RWPE2 (cell line): ENCODE results near the gene SCNN1B.

ENCODE experiments used
- ATAC-seq: fragments of 200-7000 bp; cut with Tn5 transposase; 3 replicates; pipeline ENCODE4 v1.9.1; 2021; ENCODE audit warnings: low read depth
- DNase-seq: peaks from one replicate; pipeline ENCODE4 v3.0.0-alpha.2; 2020; ENCODE audit warnings: low spot score
- H3K27ac ChIP-seq: fragments of 450-650 bp; 2 replicates; pipeline ENCODE4 v1.5.1; 2017; ENCODE audit warnings: mild to moderate bottlenecking; ENCODE audit not compliant: poor library complexity, severe bottlenecking
- H3K27me3 ChIP-seq: fragments of 250-450 bp; sonication (Bioruptor Pico); 2 replicates; pipeline ENCODE4 v1.5.1; 2021; ENCODE audit warnings: mild to moderate bottlenecking, moderate library complexity; ENCODE audit not compliant: insufficient read depth, poor library complexity, severe bottlenecking
- H3K36me3 ChIP-seq: fragments of 250-450 bp; sonication (Bioruptor Pico); 2 replicates; pipeline ENCODE4 v1.5.1; 2020; ENCODE audit warnings: low read depth, mild to moderate bottlenecking, moderate library complexity
- H3K4me1 ChIP-seq: fragments of 250-450 bp; sonication (Bioruptor Pico); 2 replicates; pipeline ENCODE4 v1.5.1; 2021; ENCODE audit warnings: mild to moderate bottlenecking, moderate library complexity; ENCODE audit not compliant: insufficient read depth, poor library complexity, severe bottlenecking
- H3K4me3 ChIP-seq: fragments of 250-450 bp; sonication (Bioruptor Pico); 2 replicates; pipeline ENCODE4 v1.5.1; 2021; ENCODE audit warnings: mild to moderate bottlenecking, moderate library complexity; ENCODE audit not compliant: severe bottlenecking
- H3K9me3 ChIP-seq: fragments of 250-450 bp; sonication (Bioruptor Pico); 2 replicates; pipeline ENCODE4 v1.5.1; 2021; ENCODE audit warnings: mild to moderate bottlenecking, moderate library complexity; ENCODE audit not compliant: severe bottlenecking
- TF ChIP-seq, protein P1 (sequence below): fragments of 450-650 bp; IDR thresholded peaks from one replicate; pipeline ENCODE4 v1.5.1; 2017; ENCODE audit warnings: mild to moderate bottlenecking, moderate library complexity; ENCODE audit not compliant: poor library complexity, severe bottlenecking

Gene SCNN1B

DNA sequence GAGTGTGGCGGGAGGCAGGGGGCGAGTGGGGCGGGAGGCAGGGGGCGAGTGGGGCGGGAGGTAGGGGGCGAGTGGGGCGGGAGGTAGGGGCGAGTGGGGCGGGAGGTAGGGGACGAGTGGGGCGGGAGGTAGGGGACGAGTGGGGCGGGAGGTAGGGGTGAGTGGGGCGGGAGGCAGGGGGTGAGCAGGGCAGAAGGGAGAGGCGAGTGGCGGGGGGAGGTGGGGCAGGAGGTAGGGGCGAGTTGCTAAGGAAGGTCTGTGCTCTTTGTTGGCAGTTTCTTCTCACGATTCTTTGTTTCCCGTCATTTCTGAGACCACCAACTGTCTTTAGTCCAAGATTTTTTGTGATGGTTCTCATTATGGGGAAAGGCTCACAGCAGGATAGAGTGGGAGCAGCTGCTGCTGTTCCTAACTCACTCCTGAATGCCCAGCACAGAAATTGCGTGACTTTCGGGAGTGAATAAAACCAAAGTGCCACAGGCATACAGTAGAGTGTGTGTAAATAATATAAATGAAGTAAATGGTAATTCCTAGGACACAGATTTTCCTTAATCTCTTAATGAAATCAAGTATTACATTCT, 106.2 kb downstream of the SCNN1B start:
- H3K36me3 ChIP-seq: peaks cover 61% of the 10 kb centered on the region
- ATAC-seq (no peak), DNase-seq (no peak)
- no peak overlapping the region for H3K27ac ChIP-seq
- TF ChIP-seq, protein P1, sequence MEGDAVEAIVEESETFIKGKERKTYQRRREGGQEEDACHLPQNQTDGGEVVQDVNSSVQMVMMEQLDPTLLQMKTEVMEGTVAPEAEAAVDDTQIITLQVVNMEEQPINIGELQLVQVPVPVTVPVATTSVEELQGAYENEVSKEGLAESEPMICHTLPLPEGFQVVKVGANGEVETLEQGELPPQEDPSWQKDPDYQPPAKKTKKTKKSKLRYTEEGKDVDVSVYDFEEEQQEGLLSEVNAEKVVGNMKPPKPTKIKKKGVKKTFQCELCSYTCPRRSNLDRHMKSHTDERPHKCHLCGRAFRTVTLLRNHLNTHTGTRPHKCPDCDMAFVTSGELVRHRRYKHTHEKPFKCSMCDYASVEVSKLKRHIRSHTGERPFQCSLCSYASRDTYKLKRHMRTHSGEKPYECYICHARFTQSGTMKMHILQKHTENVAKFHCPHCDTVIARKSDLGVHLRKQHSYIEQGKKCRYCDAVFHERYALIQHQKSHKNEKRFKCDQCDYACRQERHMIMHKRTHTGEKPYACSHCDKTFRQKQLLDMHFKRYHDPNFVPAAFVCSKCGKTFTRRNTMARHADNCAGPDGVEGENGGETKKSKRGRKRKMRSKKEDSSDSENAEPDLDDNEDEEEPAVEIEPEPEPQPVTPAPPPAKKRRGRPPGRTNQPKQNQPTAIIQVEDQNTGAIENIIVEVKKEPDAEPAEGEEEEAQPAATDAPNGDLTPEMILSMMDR: no peak
- H3K4me1 ChIP-seq: no peaks in the 10 kb centered on the region
- H3K4me3 ChIP-seq: no peak overlapping the region
- H3K27me3 ChIP-seq: no peaks in the 10 kb centered on the region
- H3K9me3 ChIP-seq: no peaks in the 10 kb centered on the region

DNA sequence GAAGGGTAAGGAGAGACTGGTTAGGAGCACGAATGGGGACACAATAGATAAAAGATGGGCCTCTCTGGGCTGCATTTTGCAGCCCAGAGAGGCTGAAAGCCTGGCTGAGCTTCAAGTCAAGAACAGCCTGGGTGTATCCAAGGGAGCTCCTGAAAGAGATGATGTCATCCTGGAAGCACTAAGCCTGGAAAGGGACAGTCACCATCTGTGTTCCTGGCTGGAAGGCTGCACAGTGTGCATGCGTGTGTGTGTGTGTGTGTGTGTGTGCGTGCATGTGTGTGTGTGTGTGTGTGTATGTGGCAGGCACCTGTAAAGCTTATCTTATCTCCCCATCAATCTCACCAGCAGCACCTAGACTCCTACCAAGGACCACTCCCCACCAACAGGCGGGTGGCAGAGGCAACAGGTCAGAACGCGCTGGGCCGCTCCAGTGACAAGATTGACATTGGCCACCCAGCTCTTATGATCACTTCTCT, 106.8 kb downstream of the SCNN1B start:
- Histone ChIP-seq H3K27ac (no peak overlapping the region), H3K9me3 (no peaks in the 10 kb centered on the region), H3K36me3 (peaks cover 60% of the 10 kb centered on the region), H3K4me3 (no peak overlapping the region), H3K4me1 (no peaks in the 10 kb centered on the region), H3K27me3 (no peaks in the 10 kb centered on the region)
- DNase-seq: no peak
- ATAC-seq: 0 out of 3 replicates have a peak, but pooled peaks have one; percentile 40
- TF ChIP-seq, protein P1: no peak

DNA sequence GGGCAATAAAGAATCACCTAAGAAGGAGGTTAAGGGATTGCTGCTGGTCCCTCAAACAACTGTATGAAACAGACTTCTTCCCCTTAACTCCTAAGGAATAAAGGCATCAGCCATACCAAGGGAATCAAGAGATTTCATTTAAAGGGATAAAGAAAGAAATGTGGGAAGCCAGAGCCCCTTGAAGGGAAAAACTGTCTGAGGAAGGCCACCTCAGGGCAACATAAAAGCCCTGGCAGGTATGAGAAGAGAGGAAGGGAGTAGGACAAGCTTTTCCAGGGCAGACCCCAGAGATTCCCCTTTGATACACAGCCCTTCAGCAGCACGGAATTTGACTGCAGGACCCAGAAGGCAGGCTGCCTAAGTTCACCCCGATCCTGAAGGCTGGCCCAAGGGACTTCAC, 107.4 kb downstream of the SCNN1B start:
- H3K4me1 ChIP-seq: no peaks in the 10 kb centered on the region

DNA sequence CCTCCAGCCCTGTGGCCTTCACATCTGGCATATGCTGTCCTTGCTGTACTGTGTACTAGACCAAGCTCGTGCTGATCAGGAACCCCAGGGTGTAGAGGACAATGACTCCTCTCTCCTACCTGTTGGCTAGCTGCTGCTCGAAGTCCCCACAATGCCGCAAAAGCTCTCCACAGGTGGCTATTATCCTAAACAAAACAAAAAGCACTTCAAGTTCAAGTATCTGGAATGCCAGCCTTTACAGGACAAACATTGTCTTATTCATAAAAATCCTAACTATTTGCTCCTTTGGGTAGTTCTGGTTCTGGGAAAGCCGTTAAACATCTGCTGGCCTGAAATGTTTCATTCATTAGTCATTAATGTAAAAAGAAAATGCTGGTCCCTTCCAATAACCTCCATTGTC, 108.1 kb downstream of the SCNN1B start:
- H3K4me3 ChIP-seq: no peak overlapping the region
- TF ChIP-seq, protein P1: no peak
- ATAC-seq (no peak), DNase-seq (no peak)
- peaks cover 52% of the 10 kb centered on the region for H3K36me3 ChIP-seq
- no peak overlapping the region for H3K27ac ChIP-seq
- no peaks in the 10 kb centered on the region for H3K9me3 ChIP-seq
- H3K4me1 ChIP-seq: no peaks in the 10 kb centered on the region
- H3K27me3 ChIP-seq: no peaks in the 10 kb centered on the region

More for the DNA sequence above, 107.4 kb downstream of the SCNN1B start:
- ATAC-seq (no peak), DNase-seq (no peak)
- TF ChIP-seq, protein P1: no peak
- peaks cover 57% of the 10 kb centered on the region for H3K36me3 ChIP-seq
- no peak overlapping the region for H3K27ac ChIP-seq
- no peaks in the 10 kb centered on the region for H3K27me3 ChIP-seq
- H3K9me3 ChIP-seq: no peaks in the 10 kb centered on the region
- no peak overlapping the region for H3K4me3 ChIP-seq

DNA sequence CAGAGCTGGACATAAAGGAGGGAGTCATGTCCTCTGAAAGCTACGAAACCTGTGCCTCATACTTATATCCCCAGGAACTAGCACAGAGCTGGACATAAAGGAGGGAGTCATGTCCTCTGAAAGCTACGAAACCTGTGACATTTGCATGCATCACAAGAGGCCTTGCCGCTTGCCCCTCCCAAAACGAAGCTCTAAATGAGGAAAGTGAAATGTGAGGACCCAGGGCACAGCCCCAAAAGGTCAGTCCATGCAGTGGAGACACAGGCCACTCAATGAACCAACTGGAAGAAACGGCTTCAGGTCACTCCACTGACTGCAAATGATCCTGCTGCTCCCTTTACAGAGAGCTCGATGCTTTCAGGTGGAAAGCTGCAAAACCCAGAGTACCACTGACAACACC, 112.6 kb downstream of the SCNN1B start:
- Histone ChIP-seq H3K4me3 (no peak overlapping the region), H3K27me3 (no peaks in the 10 kb centered on the region), H3K9me3 (no peaks in the 10 kb centered on the region), H3K4me1 (no peaks in the 10 kb centered on the region), H3K27ac (no peak overlapping the region), H3K36me3 (peaks cover 53% of the 10 kb centered on the region)
- TF ChIP-seq, protein P1: no peak
- no peak for DNase-seq
- ATAC-seq: no peak
